ENCODE results near the gene LRP2BP. TPM values are rescaled to one million over a fixed set of nuclear protein-coding genes. Genes with fewer than 3 reads are reported as not detected.

The LRP2BP gene
- total and polyA plus RNA-seq, 2 of the 4 experiments (the other 2 are of a cell fraction): 0.10 to 0.18 TPM

GRCh38 chr4:185412412-185412811 lies 16.7 kb upstream of the LRP2BP start:
- no peak overlapping the region for H2BK15ac ChIP-seq (ENCODE audit: low read depth, low read length)
- intact Hi-C loops (cut with micrococcal nuclease) (no loop called here), in situ Hi-C loops (cut with MboI; ENCODE audit: low sequenced_read_pairs) (no loop called here), dilution Hi-C loops (cut with HindIII; ENCODE audit: low sequenced_read_pairs, unreplicated experiment) (no loop called here)
- no peak overlapping the region for H2AK9ac ChIP-seq (replicated peaks; ENCODE audit: low read depth, low read length, poor library complexity)
- peaks cover 21% of the 10 kb centered on the region for H3K36me3 ChIP-seq (ENCODE audit: control insufficient read depth, insufficient read depth, low read length)
- peaks cover 3% of the 10 kb centered on the region for H3K9me3 ChIP-seq (ENCODE audit: control insufficient read depth, insufficient read depth, low read length)
- no peaks in the 10 kb centered on the region for H3K27me3 ChIP-seq (ENCODE audit: control insufficient read depth, insufficient read depth, low read length)
- no peak overlapping the region for H3K14ac ChIP-seq (replicated peaks; ENCODE audit: low read depth, low read length)
- peaks cover 3% of the 10 kb centered on the region; the same call in 1 of the 2 replicates for H3K9me1 ChIP-seq (ENCODE audit: insufficient read depth, low read length)
- H3K4ac ChIP-seq (ENCODE audit: low read depth, low read length): no peak overlapping the region
- no peak for ATAC-seq (ENCODE audit: low read depth)
- no peaks in the 10 kb centered on the region for H4K20me1 ChIP-seq (ENCODE audit: insufficient read depth, low read length)
- CTCF ChIA-PET: no interaction called here
- H2BK20ac ChIP-seq (ENCODE audit: low read depth, low read length): no peak overlapping the region
- H4K91ac ChIP-seq (ENCODE audit: insufficient read depth, low read depth, low read length): no peak overlapping the region
- no peak overlapping the region for H3K56ac ChIP-seq (ENCODE audit: extremely low read depth, insufficient read depth, low read length)
- H3K4me3 ChIP-seq (ENCODE audit: insufficient read depth, low read depth, low read length): no peak overlapping the region
- H2BK120ac ChIP-seq (ENCODE audit: low read depth, low read length): no peak overlapping the region
- no peak overlapping the region for H3K18ac ChIP-seq (ENCODE audit: low read depth, low read length)
- no peak overlapping the region for H3K23ac ChIP-seq (ENCODE audit: low read depth, low read length)
- no peak overlapping the region for H3K9ac ChIP-seq (ENCODE audit: low read depth, low read length)
- H3K27ac ChIP-seq (ENCODE audit: insufficient read depth, low read length): no peak overlapping the region
- POLR2A ChIA-PET (ENCODE audit: unreplicated experiment): no interaction called here
- H4K8ac ChIP-seq (ENCODE audit: low read depth in 2 of 2, low read length in 2 of 2): no peak overlapping the region
- DNase-seq: peak; percentile 10
- no peak overlapping the region for H2AFZ ChIP-seq (replicated peaks; ENCODE audit: low read length, poor library complexity)
- peaks cover 0 to 3% of the 10 kb centered on the region in 2 experiments; a peak in 1 of 4 replicates for H3K79me1 ChIP-seq (ENCODE audit: low read depth in 1 of 2, low read length in 2 of 2)
- no peak overlapping the region for H4K5ac ChIP-seq (ENCODE audit: low read depth, low read length)
- no peak overlapping the region for H3K4me2 ChIP-seq (ENCODE audit: low read depth, low read length)
- TF ChIP-seq CEBPB (IDR thresholded peaks at IDR 0.05; ENCODE audit: low read depth, low read length) (no peak), POLR2A (IDR thresholded peaks at IDR 0.05; ENCODE audit: low read depth, low read length) (no peak), SMC3 (IDR thresholded peaks at IDR 0.05; ENCODE audit: low read depth, low read length) (no peak), RFX5 (IDR thresholded peaks at IDR 0.05; ENCODE audit: low read depth, low read length) (no peak), BHLHE40 (IDR thresholded peaks at IDR 0.05; ENCODE audit: low read depth, low read length) (no peak), RCOR1 (IDR thresholded peaks at IDR 0.05; ENCODE audit: insufficient replicate concordance, low read length) (no peak), MAFK (IDR thresholded peaks at IDR 0.05; ENCODE audit: low read depth, low read length) (no peak), ELK1 (IDR thresholded peaks at IDR 0.05; ENCODE audit: borderline replicate concordance, low read depth, low read length) (no peak), NFE2L2 (IDR thresholded peaks at IDR 0.05; ENCODE audit: low read depth, low read length) (no peak), FOS (IDR thresholded peaks at IDR 0.05; ENCODE audit: low read depth, low read length) (no peak), RAD21 (IDR thresholded peaks at IDR 0.05; ENCODE audit: low read length) (no peak), CHD1 (IDR thresholded peaks at IDR 0.05; ENCODE audit: low read depth, low read length) (no peak), MAZ (IDR thresholded peaks at IDR 0.05; ENCODE audit: borderline replicate concordance, low read depth, low read length) (no peak), MXI1 (IDR thresholded peaks at IDR 0.05; ENCODE audit: borderline replicate concordance, low read depth, low read length) (no peak)
- TF ChIP-seq, protein P1, sequence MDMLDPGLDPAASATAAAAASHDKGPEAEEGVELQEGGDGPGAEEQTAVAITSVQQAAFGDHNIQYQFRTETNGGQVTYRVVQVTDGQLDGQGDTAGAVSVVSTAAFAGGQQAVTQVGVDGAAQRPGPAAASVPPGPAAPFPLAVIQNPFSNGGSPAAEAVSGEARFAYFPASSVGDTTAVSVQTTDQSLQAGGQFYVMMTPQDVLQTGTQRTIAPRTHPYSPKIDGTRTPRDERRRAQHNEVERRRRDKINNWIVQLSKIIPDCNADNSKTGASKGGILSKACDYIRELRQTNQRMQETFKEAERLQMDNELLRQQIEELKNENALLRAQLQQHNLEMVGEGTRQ (IDR thresholded peaks at IDR 0.05; ENCODE audit: low read depth, low read length): no peak
- TF ChIP-seq, protein P2, sequence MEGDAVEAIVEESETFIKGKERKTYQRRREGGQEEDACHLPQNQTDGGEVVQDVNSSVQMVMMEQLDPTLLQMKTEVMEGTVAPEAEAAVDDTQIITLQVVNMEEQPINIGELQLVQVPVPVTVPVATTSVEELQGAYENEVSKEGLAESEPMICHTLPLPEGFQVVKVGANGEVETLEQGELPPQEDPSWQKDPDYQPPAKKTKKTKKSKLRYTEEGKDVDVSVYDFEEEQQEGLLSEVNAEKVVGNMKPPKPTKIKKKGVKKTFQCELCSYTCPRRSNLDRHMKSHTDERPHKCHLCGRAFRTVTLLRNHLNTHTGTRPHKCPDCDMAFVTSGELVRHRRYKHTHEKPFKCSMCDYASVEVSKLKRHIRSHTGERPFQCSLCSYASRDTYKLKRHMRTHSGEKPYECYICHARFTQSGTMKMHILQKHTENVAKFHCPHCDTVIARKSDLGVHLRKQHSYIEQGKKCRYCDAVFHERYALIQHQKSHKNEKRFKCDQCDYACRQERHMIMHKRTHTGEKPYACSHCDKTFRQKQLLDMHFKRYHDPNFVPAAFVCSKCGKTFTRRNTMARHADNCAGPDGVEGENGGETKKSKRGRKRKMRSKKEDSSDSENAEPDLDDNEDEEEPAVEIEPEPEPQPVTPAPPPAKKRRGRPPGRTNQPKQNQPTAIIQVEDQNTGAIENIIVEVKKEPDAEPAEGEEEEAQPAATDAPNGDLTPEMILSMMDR (conservative IDR thresholded peaks at IDR 0.05; ENCODE audit: low read depth, low read length): no peak
- no TSS peak for BruUV-seq (replicated peaks)
- WGBS, 2 experiments (ENCODE audit: extremely low coverage in 2 of 2, insufficient read length in 1 of 2): 100% methylated on average over 2 of the region's 5 CpGs; no CpG with 5 or more reads in 1 of the 2 experiments
- no peak overlapping the region for H2BK5ac ChIP-seq (ENCODE audit: low read depth, low read length, poor library complexity, severe bottlenecking)
- H3K4me1 ChIP-seq (ENCODE audit: control insufficient read depth, insufficient read depth, low read length): 0 out of 2 replicates have a peak, but pooled peaks cover 1% of the 10 kb centered on the region
- H2AK5ac ChIP-seq (ENCODE audit: low read depth, low read length): no peak overlapping the region

Data from IMR-90 (cell line).